ENCODE results near the gene HMBS.

The HMBS gene

DNA sequence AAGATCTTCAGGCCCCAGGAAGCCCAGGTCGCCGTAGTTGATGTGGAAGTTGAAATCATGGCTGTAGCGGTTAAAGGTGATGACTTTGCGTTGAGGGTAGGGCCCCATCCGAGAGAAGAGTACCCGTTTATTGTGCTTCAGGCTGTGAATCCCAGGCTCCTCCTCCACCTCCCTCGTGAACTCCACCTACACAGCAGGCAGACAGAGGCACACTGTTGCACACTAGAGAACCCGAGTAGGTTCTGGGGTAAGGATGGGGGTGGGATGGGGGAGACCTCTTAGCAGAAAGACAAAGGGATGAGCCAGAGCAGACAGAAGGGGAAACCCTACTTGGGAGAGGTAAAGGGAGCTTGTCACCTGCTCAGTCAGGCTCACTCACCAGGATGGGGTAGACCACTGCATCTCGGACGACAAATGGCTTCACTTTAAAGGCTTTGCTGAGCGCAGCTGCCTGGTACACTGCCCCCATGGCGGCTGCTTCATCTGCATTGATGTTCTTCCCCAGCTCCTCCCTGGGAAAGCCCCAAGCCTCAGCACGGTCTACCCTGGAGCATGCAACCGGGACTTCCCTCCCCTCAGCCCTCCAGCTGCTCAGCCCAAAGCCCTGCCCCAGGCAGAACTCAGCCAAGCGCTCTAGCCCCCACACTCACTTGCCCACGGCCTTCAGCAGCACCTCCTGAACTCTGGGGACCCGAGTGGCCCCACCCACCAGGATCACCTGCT lies 33.1 kb upstream of the HMBS start:
- ATAC-seq (ENCODE audit: low read depth) (no peak), DNase-seq (ENCODE audit: low spot score) (no peak)
- Histone ChIP-seq H3K27me3 (ENCODE audit: insufficient read depth, poor library complexity, severe bottlenecking) (no peaks in the 10 kb centered on the region), H3K27ac (ENCODE audit: poor library complexity, severe bottlenecking) (no peak overlapping the region), H3K36me3 (ENCODE audit: low read depth) (peaks cover 96% of the 10 kb centered on the region), H3K9me3 (ENCODE audit: severe bottlenecking) (no peaks in the 10 kb centered on the region), H3K4me1 (ENCODE audit: insufficient read depth, poor library complexity, severe bottlenecking) (peaks cover 7% of the 10 kb centered on the region), H3K4me3 (ENCODE audit: severe bottlenecking) (no peak overlapping the region)
- TF ChIP-seq, protein P1, sequence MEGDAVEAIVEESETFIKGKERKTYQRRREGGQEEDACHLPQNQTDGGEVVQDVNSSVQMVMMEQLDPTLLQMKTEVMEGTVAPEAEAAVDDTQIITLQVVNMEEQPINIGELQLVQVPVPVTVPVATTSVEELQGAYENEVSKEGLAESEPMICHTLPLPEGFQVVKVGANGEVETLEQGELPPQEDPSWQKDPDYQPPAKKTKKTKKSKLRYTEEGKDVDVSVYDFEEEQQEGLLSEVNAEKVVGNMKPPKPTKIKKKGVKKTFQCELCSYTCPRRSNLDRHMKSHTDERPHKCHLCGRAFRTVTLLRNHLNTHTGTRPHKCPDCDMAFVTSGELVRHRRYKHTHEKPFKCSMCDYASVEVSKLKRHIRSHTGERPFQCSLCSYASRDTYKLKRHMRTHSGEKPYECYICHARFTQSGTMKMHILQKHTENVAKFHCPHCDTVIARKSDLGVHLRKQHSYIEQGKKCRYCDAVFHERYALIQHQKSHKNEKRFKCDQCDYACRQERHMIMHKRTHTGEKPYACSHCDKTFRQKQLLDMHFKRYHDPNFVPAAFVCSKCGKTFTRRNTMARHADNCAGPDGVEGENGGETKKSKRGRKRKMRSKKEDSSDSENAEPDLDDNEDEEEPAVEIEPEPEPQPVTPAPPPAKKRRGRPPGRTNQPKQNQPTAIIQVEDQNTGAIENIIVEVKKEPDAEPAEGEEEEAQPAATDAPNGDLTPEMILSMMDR (IDR thresholded peaks at IDR 0.05; ENCODE audit: poor library complexity, severe bottlenecking), result no peak

DNA sequence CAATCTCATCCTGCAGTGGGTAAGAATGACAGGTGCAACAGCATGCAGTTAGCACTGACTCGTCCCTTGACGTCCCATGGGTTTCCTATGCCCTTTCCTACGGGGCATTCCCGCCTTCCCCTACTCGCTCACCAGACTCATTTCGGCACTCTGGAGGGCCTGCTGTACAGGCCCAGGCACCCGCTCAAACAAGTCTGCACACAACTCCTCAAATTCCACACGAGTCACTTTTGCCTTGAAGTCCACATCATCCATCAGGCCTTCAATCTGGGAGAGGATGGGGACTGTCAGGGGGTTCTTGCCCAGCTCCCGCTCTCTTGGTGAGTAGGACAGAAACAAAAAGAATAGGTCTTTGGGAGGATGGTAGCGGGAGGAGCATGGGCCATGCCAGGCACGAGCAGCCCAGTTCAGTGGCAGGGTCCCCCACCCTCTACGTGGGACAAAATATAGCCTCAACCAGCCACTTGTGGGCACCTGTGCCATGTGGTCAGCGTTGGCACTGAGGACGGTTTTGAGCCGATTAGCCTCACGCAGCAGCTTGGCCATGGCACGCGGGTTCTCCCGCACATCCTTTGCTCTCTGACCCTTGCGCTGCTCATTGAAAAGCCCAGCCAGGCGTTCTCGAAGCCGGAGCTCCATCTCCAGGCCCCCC lies 32.4 kb upstream of the HMBS start:
- TF ChIP-seq, protein P1 (IDR thresholded peaks at IDR 0.05; ENCODE audit: poor library complexity, severe bottlenecking), result no peak
- no peaks in the 10 kb centered on the region for H3K9me3 ChIP-seq (ENCODE audit: severe bottlenecking)
- H3K36me3 ChIP-seq (ENCODE audit: low read depth), result peaks cover 89% of the 10 kb centered on the region
- no peak for DNase-seq (ENCODE audit: low spot score)
- peaks cover 7% of the 10 kb centered on the region for H3K4me1 ChIP-seq (ENCODE audit: insufficient read depth, poor library complexity, severe bottlenecking)
- no peak overlapping the region for H3K4me3 ChIP-seq (ENCODE audit: severe bottlenecking)
- H3K27me3 ChIP-seq (ENCODE audit: insufficient read depth, poor library complexity, severe bottlenecking), result no peaks in the 10 kb centered on the region
- ATAC-seq (ENCODE audit: low read depth), result no peak
- no peak overlapping the region for H3K27ac ChIP-seq (ENCODE audit: poor library complexity, severe bottlenecking)

DNA sequence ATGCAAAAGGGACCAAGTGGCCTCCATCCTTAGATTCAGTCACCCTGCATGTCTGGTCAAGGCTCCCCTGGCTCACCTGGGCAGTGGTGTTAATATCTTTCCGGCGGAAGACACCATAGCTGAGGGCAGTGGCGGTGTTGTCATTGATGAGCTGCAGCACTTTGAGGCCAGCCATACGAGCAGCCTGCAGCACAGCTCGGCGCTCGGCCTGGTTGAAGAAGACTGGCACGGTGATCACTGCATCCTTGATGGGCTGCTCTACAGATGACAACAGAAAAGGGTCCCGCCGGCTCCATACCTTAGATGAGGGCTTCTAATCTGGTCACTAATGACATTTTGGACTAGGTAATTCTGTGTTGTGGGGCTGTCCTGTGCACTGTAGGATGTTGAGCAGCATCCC lies 30.3 kb upstream of the HMBS start:
- Histone ChIP-seq H3K36me3 (ENCODE audit: low read depth) (peaks cover 67% of the 10 kb centered on the region), H3K27ac (ENCODE audit: poor library complexity, severe bottlenecking) (no peak overlapping the region)
- ATAC-seq (ENCODE audit: low read depth), result no peak

DNA sequence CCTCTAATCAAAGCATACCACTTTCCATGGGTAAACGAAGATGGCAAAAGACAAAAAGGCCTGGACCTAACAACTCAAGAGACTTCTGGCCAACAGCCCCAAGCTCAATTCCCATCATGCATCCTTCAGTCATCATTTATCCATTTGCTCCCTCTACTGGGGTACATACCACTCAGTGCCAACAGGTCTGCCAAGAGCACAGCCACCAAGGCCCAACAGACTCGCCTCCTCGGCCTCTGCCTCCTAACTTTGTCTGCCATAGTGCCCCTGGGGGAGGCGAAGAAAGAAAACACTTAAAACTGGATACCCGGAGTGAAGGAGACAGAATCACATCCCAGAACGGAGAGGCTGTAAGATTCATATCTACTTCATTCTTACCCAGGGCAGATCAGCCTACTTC lies 28.8 kb upstream of the HMBS start:
- peaks cover 7% of the 10 kb centered on the region for H3K4me1 ChIP-seq (ENCODE audit: insufficient read depth, poor library complexity, severe bottlenecking)
- peaks cover 53% of the 10 kb centered on the region for H3K36me3 ChIP-seq (ENCODE audit: low read depth)
- H3K27me3 ChIP-seq (ENCODE audit: insufficient read depth, poor library complexity, severe bottlenecking), result no peaks in the 10 kb centered on the region
- no peak for ATAC-seq (ENCODE audit: low read depth)
- peak overlapping the region; percentile 61 for H3K27ac ChIP-seq (ENCODE audit: poor library complexity, severe bottlenecking)
- DNase-seq (ENCODE audit: low spot score), result no peak
- peak overlapping the region; percentile 97 for H3K4me3 ChIP-seq (ENCODE audit: severe bottlenecking)
- TF ChIP-seq, protein P1 (IDR thresholded peaks at IDR 0.05; ENCODE audit: poor library complexity, severe bottlenecking), result no peak
- no peaks in the 10 kb centered on the region for H3K9me3 ChIP-seq (ENCODE audit: severe bottlenecking)

More for the DNA sequence above, 30.3 kb upstream of the HMBS start:
- Histone ChIP-seq H3K4me1 (ENCODE audit: insufficient read depth, poor library complexity, severe bottlenecking) (peaks cover 7% of the 10 kb centered on the region), H3K27me3 (ENCODE audit: insufficient read depth, poor library complexity, severe bottlenecking) (no peaks in the 10 kb centered on the region), H3K4me3 (ENCODE audit: severe bottlenecking) (no peak overlapping the region), H3K9me3 (ENCODE audit: severe bottlenecking) (no peaks in the 10 kb centered on the region)
- DNase-seq (ENCODE audit: low spot score), result no peak
- TF ChIP-seq, protein P1 (IDR thresholded peaks at IDR 0.05; ENCODE audit: poor library complexity, severe bottlenecking), result no peak

Measured in RWPE2 (cell line).